NCI-H345 treated with DMSO at 0.1 percent for 48 hours (cell line): ENCODE data around the gene SRSF4.
A peak's percentile ranks its signal among the peaks of the same experiment; 100 is the strongest.
"Not testable (repeated sequence)": the region's sequence is repeated elsewhere in the genome, so short reads cannot be mapped to it uniquely, and the experiment has no call there.

Source experiments
- DNase-seq: peaks from one replicate; lab custom pipeline; 2025; ENCODE audit not compliant: unreplicated experiment; lab: John Stamatoyannopoulos, UW

SRSF4 gene

GRCh38 chr1:29166291-29166878 lies 15.3 kb downstream of the SRSF4 start:
- no peak for DNase-seq

GRCh38 chr1:29164588-29164987 lies 17.1 kb downstream of the SRSF4 start:
- no peak for DNase-seq

- no peak for DNase-seq
Measured at GRCh38 chr1:29162476-29163138, 19.1 kb downstream of the SRSF4 start.

GRCh38 chr1:29162025-29162424 lies 19.7 kb downstream of the SRSF4 start:
- no peak for DNase-seq

GRCh38 chr1:29159773-29160172 lies 21.9 kb downstream of the SRSF4 start:
- no peak for DNase-seq

- no peak for DNase-seq
Measured at GRCh38 chr1:29157269-29157601, 24.5 kb downstream of the SRSF4 start.

- DNase-seq: no peak
Measured at GRCh38 chr1:29156543-29157268, 25.0 kb downstream of the SRSF4 start.

- no peak for DNase-seq
Measured at GRCh38 chr1:29152046-29152805, 29.5 kb downstream of the SRSF4 start.

- DNase-seq: not testable (repeated sequence)
Measured at GRCh38 chr1:29150346-29150745, 31.4 kb downstream of the SRSF4 start.

GRCh38 chr1:29148656-29149491 lies 32.8 kb downstream of the SRSF4 start:
- DNase-seq: no peak

- DNase-seq: no peak
Measured at GRCh38 chr1:29145739-29146437, 35.8 kb downstream of the SRSF4 start.

- DNase-seq: no peak
Measured at GRCh38 chr1:29144178-29144577, 37.5 kb downstream of the SRSF4 start.

- no peak for DNase-seq
Measured at GRCh38 chr1:29142714-29143113, 39.0 kb downstream of the SRSF4 start.

GRCh38 chr1:29136391-29136915 lies 45.2 kb downstream of the SRSF4 start:
- DNase-seq: no peak

- DNase-seq: no peak
Measured at GRCh38 chr1:29134695-29135028, 47.0 kb downstream of the SRSF4 start.

GRCh38 chr1:29133861-29134694 lies 47.6 kb downstream of the SRSF4 start:
- DNase-seq: peak; percentile 28

- DNase-seq: not testable (repeated sequence)
Measured at GRCh38 chr1:29131056-29131455, 50.6 kb downstream of the SRSF4 start.

- DNase-seq: no peak
Measured at GRCh38 chr1:29129916-29130315, 51.8 kb downstream of the SRSF4 start.

GRCh38 chr1:29128739-29129138 lies 53.0 kb downstream of the SRSF4 start:
- no peak for DNase-seq
